Activated CD8-positive, alpha-beta memory T cell treated with anti-CD3 and anti-CD28 coated beads, Interleukin-2, amount 10 ng/mL, durations not matched to agents 7 days and 5 days (primary cell): ENCODE measurements around the gene STPG2. TPM values are rescaled to one million over a fixed set of nuclear protein-coding genes. Genes with fewer than 3 reads are reported as not detected.

Experiments
- ATAC-seq: fragments of 150-1000 bp; cut with Tn5 transposase; one replicate; pipeline ENCODE4 v1.10.0; 2021; ENCODE audit warnings: moderate library complexity
- CTCF ChIA-PET: fragments of 350-600 bp; sonication (Branson Sonifier 250); formaldehyde crosslinking; loops from one replicate; lab custom pipeline; 2021; ENCODE audit warnings: antibody characterized with exemption; lab: Charles Lee
- DNase-seq: peaks from one replicate; pipeline ENCODE4 v3.0.0-alpha.2; 2020
- H3K27ac Mint-ChIP-seq: one replicate; pipeline ENCODE4 v1.8.0; 2021; ENCODE audit warnings: mild to moderate bottlenecking, mixed read lengths
- H3K27me3 Mint-ChIP-seq: one replicate; pipeline ENCODE4 v1.8.0; 2021; ENCODE audit warnings: mixed read lengths
- H3K36me3 Mint-ChIP-seq: one replicate; pipeline ENCODE4 v1.8.0; 2021; ENCODE audit warnings: mild to moderate bottlenecking, mixed read lengths
- H3K4me1 Mint-ChIP-seq: one replicate; pipeline ENCODE4 v1.8.0; 2021; ENCODE audit warnings: mixed read lengths
- H3K4me3 Mint-ChIP-seq: one replicate; pipeline ENCODE4 v1.8.0; 2021; ENCODE audit warnings: mild to moderate bottlenecking, moderate library complexity, mixed read lengths
- H3K9me3 Mint-ChIP-seq: one replicate; pipeline ENCODE4 v1.8.0; 2022; ENCODE audit warnings: low read depth, mixed read lengths
- total RNA-seq, 2 experiments: library from RNA; stranded (reverse); gene quantifications; one replicate each; pipeline ENCODE4 v1.2.3, GENCODE V29; 2021

Gene STPG2
- total RNA-seq = not detected

- Mint-ChIP-seq H3K27ac (peak within 1 kb of the TSS; percentile 97), H3K4me3 (peak within 1 kb of the TSS; percentile 91), H3K9me3 (no peaks in the 10 kb centered on the region)
Measured at GRCh38 chr4:98143001-98143899, at the start of gene STPG2. TSS of gene STPG2 (minus strand) at chr4:98143476.

GRCh38 chr4:98185279-98185678, 42.0 kb upstream of the STPG2 start:
- no peaks in the 10 kb centered on the region for H3K9me3 Mint-ChIP-seq
- no peaks in the 10 kb centered on the region for H3K36me3 Mint-ChIP-seq
- H3K27ac Mint-ChIP-seq = no peak overlapping the region
- peaks cover 4% of the 10 kb centered on the region for H3K27me3 Mint-ChIP-seq
- no peaks in the 10 kb centered on the region for H3K4me1 Mint-ChIP-seq
- DNase-seq (no peak), ATAC-seq (no peak)
- no peak overlapping the region for H3K4me3 Mint-ChIP-seq
- CTCF ChIA-PET = no interaction called here

More at GRCh38 chr4:98143001-98143899, at the start of gene STPG2:
- Mint-ChIP-seq H3K4me1 (peaks cover 26% of the 10 kb centered on the region), H3K36me3 (peaks cover 1% of the 10 kb centered on the region), H3K27me3 (no peaks in the 10 kb centered on the region)
- ATAC-seq = peak; percentile 100
- CTCF ChIA-PET = interaction anchor here (0.8 to 1.9 kb wide), 14 partner anchors 9 to 945 kb away, joined by 3 to 8 read pairs (median 4); partner anchors contain the start of genes ADH5, EIF4E, METAP1 and TSPAN5
- peak; percentile 96 for DNase-seq

DNA sequence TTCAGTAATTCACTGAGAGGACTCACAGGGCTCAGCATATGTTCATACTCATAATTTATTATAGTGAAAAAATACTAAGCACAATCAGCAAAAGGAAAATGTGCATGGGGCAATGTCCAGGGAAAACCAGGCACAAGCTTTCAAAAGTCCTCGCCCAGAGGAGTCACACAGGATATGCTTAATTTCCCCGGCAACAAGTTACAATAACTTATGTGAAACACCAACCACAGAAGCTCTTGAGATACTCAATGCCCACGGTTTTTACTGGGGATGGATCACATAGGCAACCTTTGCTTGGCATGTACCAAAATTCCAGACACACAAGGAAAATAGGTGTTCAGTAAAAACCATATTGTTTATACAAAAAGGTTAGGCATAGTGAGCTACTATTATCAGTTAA, 38.5 kb upstream of the STPG2 start:
- no peak for ATAC-seq
- CTCF ChIA-PET = interaction anchor here (0.8 kb wide), 1 partner anchor 10 kb away, joined by 3 read pairs; no protein-coding TSS in a partner anchor
- H3K36me3 Mint-ChIP-seq = no peaks in the 10 kb centered on the region
- H3K9me3 Mint-ChIP-seq = no peaks in the 10 kb centered on the region
- no peak overlapping the region for H3K4me3 Mint-ChIP-seq
- H3K4me1 Mint-ChIP-seq = no peaks in the 10 kb centered on the region
- no peak overlapping the region for H3K27ac Mint-ChIP-seq
- no peaks in the 10 kb centered on the region for H3K27me3 Mint-ChIP-seq
- DNase-seq = no peak

GRCh38 chr4:98179951-98180350, 36.7 kb upstream of the STPG2 start:
- H3K9me3 Mint-ChIP-seq = no peaks in the 10 kb centered on the region
- H3K4me3 Mint-ChIP-seq = no peak overlapping the region
- CTCF ChIA-PET = no interaction called here
- H3K36me3 Mint-ChIP-seq = peaks cover 1% of the 10 kb centered on the region
- no peak for ATAC-seq
- no peak overlapping the region for H3K27ac Mint-ChIP-seq
- no peaks in the 10 kb centered on the region for H3K4me1 Mint-ChIP-seq
- no peaks in the 10 kb centered on the region for H3K27me3 Mint-ChIP-seq
- no peak for DNase-seq

DNA sequence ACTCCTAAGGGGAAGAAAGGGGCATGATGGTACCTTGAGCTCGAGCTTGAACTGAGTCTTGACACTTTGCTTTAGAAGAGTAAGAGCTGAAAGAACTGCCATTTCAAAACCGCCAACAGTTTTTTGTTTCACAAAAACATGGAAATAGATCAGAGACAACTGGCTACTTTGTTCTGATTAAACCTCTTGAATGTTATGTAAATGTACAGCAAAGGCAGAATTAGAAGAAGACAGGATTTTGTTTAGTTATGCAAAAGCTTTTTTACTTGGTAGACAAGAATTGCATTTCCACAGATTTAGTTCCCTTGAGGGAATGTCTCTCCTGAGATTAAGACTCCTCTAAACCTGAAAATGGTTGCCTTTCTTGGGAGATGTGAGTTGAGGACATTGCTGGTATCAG, 33.3 kb upstream of the STPG2 start:
- no peaks in the 10 kb centered on the region for H3K4me1 Mint-ChIP-seq
- no peak overlapping the region for H3K4me3 Mint-ChIP-seq
- no peak overlapping the region for H3K27ac Mint-ChIP-seq
- CTCF ChIA-PET = interaction anchor here (1.1 kb wide), 1 partner anchor 33 kb away, joined by 4 read pairs; the partner anchor contains the start of gene STPG2
- no peaks in the 10 kb centered on the region for H3K27me3 Mint-ChIP-seq
- ATAC-seq (no peak), DNase-seq (no peak)
- peaks cover 3% of the 10 kb centered on the region for H3K36me3 Mint-ChIP-seq
- H3K9me3 Mint-ChIP-seq = no peaks in the 10 kb centered on the region

DNA sequence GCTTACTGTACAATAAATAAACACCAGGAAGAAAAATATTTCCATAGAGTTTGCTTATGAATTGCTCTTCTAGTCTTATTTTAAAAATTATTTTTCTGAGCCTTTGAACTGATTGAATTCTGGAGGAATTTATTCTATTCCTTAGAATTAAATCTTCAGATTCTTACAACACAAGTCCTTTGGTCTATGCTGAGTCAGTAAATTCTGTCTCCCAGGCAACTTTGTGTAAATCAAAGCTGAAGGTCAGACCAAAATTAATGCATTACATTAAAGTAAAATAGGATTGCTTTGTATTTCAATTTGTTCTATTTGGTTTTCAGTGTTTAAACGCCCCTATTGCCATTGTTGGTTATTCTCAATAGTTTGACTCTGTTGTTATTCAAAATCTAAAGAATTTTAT, 26.8 kb upstream of the STPG2 start:
- H3K4me1 Mint-ChIP-seq = no peaks in the 10 kb centered on the region
- no peak overlapping the region for H3K27ac Mint-ChIP-seq
- no peaks in the 10 kb centered on the region for H3K9me3 Mint-ChIP-seq
- H3K27me3 Mint-ChIP-seq = peaks cover 3% of the 10 kb centered on the region
- H3K36me3 Mint-ChIP-seq = peaks cover 2% of the 10 kb centered on the region
- H3K4me3 Mint-ChIP-seq = no peak overlapping the region
- CTCF ChIA-PET = no interaction called here
- no peak for DNase-seq
- ATAC-seq = no peak

- CTCF ChIA-PET = interaction anchor here (0.7 kb wide), 1 partner anchor 11 kb away, joined by 3 read pairs; no protein-coding TSS in a partner anchor
Measured at GRCh38 chr4:98166731-98167041, 23.4 kb upstream of the STPG2 start.

DNA sequence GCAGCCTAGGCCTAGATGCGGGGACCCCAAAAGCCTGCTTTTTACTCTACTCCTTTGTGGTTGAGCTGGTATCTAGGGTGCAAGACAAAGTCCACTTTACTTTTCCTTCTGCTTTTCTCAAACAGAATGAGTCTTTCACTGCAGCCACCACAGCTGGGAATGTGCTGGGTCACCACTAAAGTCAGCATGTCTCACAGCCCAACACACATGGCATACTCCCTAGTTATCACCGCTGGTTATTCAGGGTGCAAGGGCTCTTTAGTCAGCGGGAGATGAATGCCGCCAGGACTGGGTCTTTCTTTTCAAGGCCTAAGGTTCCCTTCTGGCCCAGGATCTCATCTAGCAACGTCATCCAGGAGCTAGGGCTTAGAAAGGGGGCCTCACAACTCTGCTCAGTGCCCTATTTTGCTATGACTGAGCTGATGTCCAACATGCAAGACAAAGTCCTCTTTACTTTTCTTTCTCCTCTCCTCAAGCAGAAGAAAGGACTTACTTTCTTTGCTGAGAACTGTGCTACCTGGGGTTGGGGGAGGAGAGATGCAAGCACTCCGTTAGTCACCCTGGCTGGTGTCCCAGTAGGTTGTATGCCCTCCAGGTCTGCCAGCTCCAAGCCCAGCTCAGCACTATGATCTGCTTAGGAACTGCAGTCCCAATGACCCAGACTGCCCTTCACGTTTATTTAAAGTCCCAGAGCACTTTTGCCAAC, 22.9 kb upstream of the STPG2 start:
- no peaks in the 10 kb centered on the region for H3K9me3 Mint-ChIP-seq
- no peaks in the 10 kb centered on the region for H3K4me1 Mint-ChIP-seq
- no peak for DNase-seq
- no peak for ATAC-seq
- no peak overlapping the region for H3K27ac Mint-ChIP-seq
- CTCF ChIA-PET = no interaction called here
- no peaks in the 10 kb centered on the region for H3K36me3 Mint-ChIP-seq
- H3K27me3 Mint-ChIP-seq = peaks cover 3% of the 10 kb centered on the region
- no peak overlapping the region for H3K4me3 Mint-ChIP-seq

More at GRCh38 chr4:98166731-98167041, 23.4 kb upstream of the STPG2 start:
- H3K36me3 Mint-ChIP-seq = no peaks in the 10 kb centered on the region
- no peaks in the 10 kb centered on the region for H3K9me3 Mint-ChIP-seq
- H3K4me3 Mint-ChIP-seq = no peak overlapping the region
- no peak for DNase-seq
- peaks cover 3% of the 10 kb centered on the region for H3K27me3 Mint-ChIP-seq
- no peak for ATAC-seq
- H3K4me1 Mint-ChIP-seq = no peaks in the 10 kb centered on the region
- no peak overlapping the region for H3K27ac Mint-ChIP-seq

- Mint-ChIP-seq H3K27me3 (no peaks in the 10 kb centered on the region), H3K36me3 (no peaks in the 10 kb centered on the region), H3K4me3 (no peak overlapping the region), H3K4me1 (no peaks in the 10 kb centered on the region), H3K9me3 (no peaks in the 10 kb centered on the region), H3K27ac (no peak overlapping the region)
- ATAC-seq (no peak), DNase-seq (no peak)
- CTCF ChIA-PET = no interaction called here
Measured at GRCh38 chr4:98162696-98163095, 19.4 kb upstream of the STPG2 start.

DNA sequence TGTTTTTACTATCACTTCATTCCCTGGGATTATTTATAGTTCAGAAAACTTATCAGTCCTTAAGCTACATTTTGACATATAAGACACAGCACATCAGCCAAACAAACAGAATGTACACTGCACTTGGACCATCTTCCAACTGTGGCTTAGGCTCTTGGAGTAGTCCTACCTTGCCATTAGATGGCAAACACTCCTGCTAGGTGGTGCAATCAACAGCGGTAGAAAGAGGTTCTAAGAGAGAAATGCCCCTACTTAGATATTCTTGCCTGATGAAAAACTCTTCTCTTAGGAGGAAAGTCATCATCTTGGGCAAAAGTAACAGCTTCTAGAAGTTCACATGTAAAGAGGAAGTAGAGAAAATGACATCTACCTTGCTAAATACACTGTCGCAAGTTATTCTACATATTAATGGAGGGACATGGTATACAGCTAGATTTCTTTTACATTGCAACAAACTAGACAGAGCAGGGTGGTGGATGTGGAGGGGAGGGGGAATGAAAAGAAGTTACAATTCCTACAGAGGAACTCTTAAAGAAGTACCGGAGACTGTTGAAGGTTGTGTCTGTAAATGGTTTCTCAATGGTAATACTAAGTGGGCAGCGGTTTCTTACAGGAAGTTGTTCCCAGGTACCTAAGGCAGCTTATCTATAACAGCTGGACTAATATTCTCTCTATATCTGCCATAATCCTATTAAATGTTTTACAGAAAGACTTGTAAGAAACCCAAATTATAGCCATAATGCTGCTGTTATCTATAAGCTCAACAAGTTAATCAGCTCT, 8.1 kb upstream of the STPG2 start:
- H3K27ac Mint-ChIP-seq = peak overlapping the region; percentile 63
- CTCF ChIA-PET = interaction anchor here (0.7 to 1.9 kb wide), 7 partner anchors 8 to 1254 kb away, joined by 3 to 8 read pairs (median 4); partner anchors contain the start of gene STPG2

DNA sequence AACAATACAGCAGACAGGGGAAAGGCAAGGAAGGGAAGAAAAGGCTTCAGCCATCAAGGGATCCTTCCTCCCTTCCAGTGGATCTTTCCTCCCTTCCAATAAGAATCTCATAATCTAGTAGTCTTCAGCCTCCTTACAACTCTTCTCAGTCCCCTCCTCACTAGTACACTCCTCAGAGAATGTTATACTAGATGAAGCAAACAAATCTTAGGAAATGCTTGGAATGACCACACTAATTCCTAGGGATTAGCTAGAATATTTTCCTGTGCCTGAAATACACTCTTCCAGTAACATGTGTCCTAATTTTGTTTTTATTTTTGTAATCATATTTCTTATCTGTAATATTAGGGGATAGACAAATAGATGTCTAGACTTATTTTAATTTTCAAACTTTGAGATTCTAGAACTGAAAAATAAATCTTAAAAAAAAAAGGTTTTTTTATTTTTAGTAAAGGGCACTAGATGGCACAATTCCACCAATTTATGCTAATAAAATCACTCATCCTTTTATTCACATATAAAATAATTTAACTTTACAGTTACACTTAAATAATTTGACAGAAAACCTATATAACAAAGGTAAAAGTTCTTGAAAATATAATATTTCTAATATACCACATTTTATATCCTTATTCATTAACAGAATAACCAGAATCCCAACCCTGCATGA, 7.0 kb upstream of the STPG2 start:
- H3K27me3 Mint-ChIP-seq = no peaks in the 10 kb centered on the region
- H3K4me1 Mint-ChIP-seq = peaks cover 19% of the 10 kb centered on the region
- DNase-seq (no peak), ATAC-seq (no peak)
- CTCF ChIA-PET = interaction anchor here (1.5 kb wide), 2 partner anchors 111 to 452 kb away, joined by 3 to 4 read pairs; no protein-coding TSS in a partner anchor
- no peak overlapping the region for H3K27ac Mint-ChIP-seq
- H3K4me3 Mint-ChIP-seq = no peak overlapping the region
- no peaks in the 10 kb centered on the region for H3K9me3 Mint-ChIP-seq
- H3K36me3 Mint-ChIP-seq = no peaks in the 10 kb centered on the region

More for the DNA sequence above, 8.1 kb upstream of the STPG2 start:
- peaks cover 19% of the 10 kb centered on the region for H3K4me1 Mint-ChIP-seq
- DNase-seq (no peak), ATAC-seq (peak; percentile 47)
- H3K4me3 Mint-ChIP-seq = peak overlapping the region; percentile 33
- H3K36me3 Mint-ChIP-seq = no peaks in the 10 kb centered on the region
- H3K27me3 Mint-ChIP-seq = no peaks in the 10 kb centered on the region
- no peaks in the 10 kb centered on the region for H3K9me3 Mint-ChIP-seq

DNA sequence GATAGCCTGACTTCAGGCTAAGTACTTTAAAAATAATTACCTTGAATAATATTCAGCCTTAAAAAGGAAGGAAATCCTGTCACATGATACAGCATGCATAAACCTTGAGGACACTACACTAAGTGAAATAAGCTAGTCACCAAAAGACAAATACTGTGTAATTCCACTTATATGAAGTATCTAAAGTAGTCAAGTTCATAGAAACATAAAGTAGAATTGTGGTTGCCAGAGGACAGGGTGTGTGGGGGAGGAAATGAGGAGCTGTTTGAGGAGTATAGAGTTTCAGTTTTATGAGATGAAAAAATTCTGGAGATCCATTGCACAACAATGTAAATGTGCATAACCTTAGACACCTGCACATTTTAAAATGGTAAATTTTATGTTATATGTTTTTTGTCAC, 5.6 kb upstream of the STPG2 start:
- no peaks in the 10 kb centered on the region for H3K9me3 Mint-ChIP-seq
- ATAC-seq = peak; percentile 32
- no peaks in the 10 kb centered on the region for H3K27me3 Mint-ChIP-seq
- peaks cover 30% of the 10 kb centered on the region for H3K4me1 Mint-ChIP-seq
- peak overlapping the region; percentile 63 for H3K27ac Mint-ChIP-seq
- DNase-seq = no peak
- H3K4me3 Mint-ChIP-seq = no peak overlapping the region
- H3K36me3 Mint-ChIP-seq = no peaks in the 10 kb centered on the region
- CTCF ChIA-PET = interaction anchor here (1.2 to 1.6 kb wide), 2 partner anchors 319 to 846 kb away, joined by 5 to 7 read pairs; partner anchors contain the start of gene METAP1
